HCT116 (cell line): Measurements from ENCODE around the gene UBE2H. TPM values are rescaled to one million over a fixed set of nuclear protein-coding genes. Genes with fewer than 3 reads are reported as not detected.
"Not testable (repeated sequence)": the region's sequence is repeated elsewhere in the genome, so short reads cannot be mapped to it uniquely, and the experiment has no call there.

Experiments used
- ATAC-seq: fragments of 200-7000 bp; cut with Tn5 transposase; 2 replicates; pipeline ENCODE4 v1.9.1; 2020; ENCODE audit warnings: mild to moderate bottlenecking, moderate library complexity
- BruUV-seq: library from RNA; stranded (reverse); fragments of 400-500 nt; replicated peaks from 2 replicates; lab custom pipeline; 2021; lab: Mats Ljungman, UMichigan
- CTCF ChIA-PET: fragments of 300-600 bp; sonication (Branson Sonifier 250); formaldehyde crosslinking; loops from one replicate; lab custom pipeline; 2021; ENCODE audit warnings: antibody characterized with exemption; lab: Charles Lee
- POLR2A ChIA-PET: fragments of 300-600, 350-600 bp; sonication (Branson Sonifier 250); formaldehyde crosslinking; loops from one replicate; lab custom pipeline; 2021; ENCODE audit warnings: antibody characterized with exemption; lab: Charles Lee
- RAD21 ChIA-PET, 2 experiments: fragments of 300-600 bp; sonication (Branson Sonifier 250); formaldehyde crosslinking; loops; one replicate each; lab custom pipeline; 2023; ENCODE audit warnings: low total read pairs in 2 of 2; ENCODE audit not compliant: uncharacterized antibody in 2 of 2, unreplicated experiment in 2 of 2, low non-redundant PET in 1 of 2; lab: Charles Lee
- DNase-seq: peaks from one replicate; pipeline ENCODE4 v3.0.0-alpha.2; 2010; ENCODE audit warnings: low read depth, low spot score
- H2AFZ ChIP-seq: fragments of 200-600 bp; shearing (Covaris generic), sonication (generic); 2 replicates; pipeline ENCODE4 v1.6.1; 2017; ENCODE audit warnings: low read depth, mixed run types, mixed read lengths, antibody characterized with exemption, low read length; ENCODE audit not compliant: poor library complexity, severe bottlenecking
- H3K27ac ChIP-seq: 2 replicates; pipeline ENCODE4 v1.5.1; 2012; ENCODE audit warnings: low read depth, low read length
- H3K27me3 ChIP-seq: fragments of 200-600 bp; sonication (generic); 2 replicates; pipeline ENCODE4 v1.6.1; 2016; ENCODE audit warnings: mixed run types, low read length, mixed read lengths; ENCODE audit not compliant: insufficient read depth
- H3K36me3 ChIP-seq, 2 experiments: fragments of 200-500 bp in 1 of 2; fragments of 200-600 bp in 1 of 2; sonication (Bioruptor generic) in 1 of 2; sonication (generic) in 1 of 2; 2 replicates each; pipeline versions ENCODE4 v1.5.1 to v1.6.1; 2014 to 2016; ENCODE audit warnings: low read length in 2 of 2, inconsistent platforms in 1 of 2, mixed read lengths in 1 of 2, mixed run types in 1 of 2; ENCODE audit not compliant: insufficient read depth in 2 of 2, control insufficient read depth in 1 of 2
- H3K4me1 ChIP-seq, 2 experiments: fragments of 200-600 bp in 1 of 2; sonication (generic) in 1 of 2; 2 replicates each; pipeline versions ENCODE4 v1.5.1 to v1.6.1; 2012 to 2017; ENCODE audit warnings: low read length in 2 of 2, inconsistent platforms in 1 of 2, mild to moderate bottlenecking in 1 of 2, mixed read lengths in 1 of 2, mixed run types in 1 of 2, moderate library complexity in 1 of 2; ENCODE audit not compliant: insufficient read depth in 2 of 2, control insufficient read depth in 1 of 2
- H3K4me2 ChIP-seq: fragments of 200-600 bp; sonication (generic); 2 replicates; pipeline ENCODE4 v1.6.1; 2017; ENCODE audit warnings: mixed run types, low read length, mixed read lengths
- H3K4me3 ChIP-seq, 2 experiments: fragments of 200-600 bp in 1 of 2; sonication (generic) in 1 of 2; replicated peaks in 1 of 2; 2 replicates each; pipeline ENCODE4 v1.5.1; 2011 to 2016; ENCODE audit warnings: low read length in 2 of 2, control low read depth in 1 of 2, low read depth in 1 of 2, mild to moderate bottlenecking in 1 of 2, mixed read lengths in 1 of 2, mixed run types in 1 of 2
- H3K79me2 ChIP-seq: fragments of 200-600 bp; sonication (generic); 2 replicates; pipeline ENCODE4 v1.6.1; 2017; ENCODE audit warnings: mild to moderate bottlenecking, mixed run types, low read length, moderate library complexity, mixed read lengths; ENCODE audit not compliant: insufficient read depth
- H3K9ac ChIP-seq: fragments of 200-600 bp; sonication (generic); 2 replicates; pipeline ENCODE4 v1.6.1; 2016; ENCODE audit warnings: low read length, mixed read lengths
- H3K9me2 ChIP-seq: fragments of 200-600 bp; sonication (generic), shearing (Covaris generic); 2 replicates; pipeline ENCODE4 v1.6.1; 2017; ENCODE audit warnings: mixed run types, mild to moderate bottlenecking, moderate library complexity; ENCODE audit not compliant: insufficient read depth
- H3K9me3 ChIP-seq, 2 experiments: fragments of 200-500 bp in 1 of 2; fragments of 200-600 bp in 1 of 2; sonication (Bioruptor generic) in 1 of 2; sonication (generic) in 1 of 2; 2 replicates each; pipeline ENCODE4 v1.6.1; 2014 to 2017; ENCODE audit warnings: low read length in 2 of 2, mixed read lengths in 2 of 2, inconsistent platforms in 1 of 2, low read depth in 1 of 2, mild to moderate bottlenecking in 1 of 2, mixed run types in 1 of 2, moderate library complexity in 1 of 2; ENCODE audit not compliant: control insufficient read depth in 1 of 2, insufficient read depth in 1 of 2
- H4K20me1 ChIP-seq: fragments of 200-600 bp; sonication (generic), shearing (Covaris generic); 2 replicates; pipeline ENCODE4 v1.6.1; 2017; ENCODE audit warnings: mixed run types, mild to moderate bottlenecking, moderate library complexity; ENCODE audit not compliant: insufficient read depth
- CEBPB ChIP-seq: IDR thresholded peaks from 2 replicates; pipeline ENCODE4 v1.6.1; 2012; ENCODE audit warnings: low read depth
- MAX ChIP-seq: IDR thresholded peaks from 2 replicates; pipeline ENCODE4 v1.6.1; 2012
- POLR2AphosphoS5 ChIP-seq: IDR thresholded peaks from 2 replicates; pipeline ENCODE4 v1.6.1; 2011; ENCODE audit warnings: mild to moderate bottlenecking, low read depth, low read length, moderate library complexity
- REST ChIP-seq: IDR thresholded peaks from 2 replicates; pipeline ENCODE4 v1.6.1; 2012; ENCODE audit warnings: low read depth
- SRF ChIP-seq: IDR thresholded peaks from 2 replicates; pipeline ENCODE4 v1.6.1; 2012; ENCODE audit warnings: low read depth
- ZBTB33 ChIP-seq: IDR thresholded peaks from 2 replicates; pipeline ENCODE4 v1.6.1; 2011; ENCODE audit warnings: mild to moderate bottlenecking, low read length, moderate library complexity; ENCODE audit not compliant: insufficient replicate concordance; ENCODE audit errors: extremely low read depth
- ZFX ChIP-seq: fragments of 450-650 bp; IDR thresholded peaks from 2 replicates; pipeline ENCODE4 v1.6.1; 2017
- ZNF274 ChIP-seq: fragments of 200-500 bp; sonication (Bioruptor generic); IDR thresholded peaks from 2 replicates; pipeline ENCODE4 v1.6.1; 2014; ENCODE audit warnings: mild to moderate bottlenecking, low read depth, low read length, inconsistent platforms
- intact Hi-C: fragments of 100-400 bp; cut with micrococcal nuclease; formaldehyde crosslinking; loops from 2 replicates; pipeline ENCODE4 v1.10.0; 2022
- total RNA-seq: library from RNA; stranded (reverse); gene quantifications from one replicate; pipeline ENCODE4 v1.2.1, GENCODE V29; 2021; ENCODE audit not compliant: unreplicated experiment

Gene UBE2H
- total RNA-seq, 1 experiment from 2014 or later, result 117 TPM

GRCh38 chr7:129827467-129827990, 125.2 kb downstream of the UBE2H start:
- RAD21 ChIA-PET, result no interaction called here
- no peak overlapping the region for H3K9ac ChIP-seq
- TF ChIP-seq ZNF274 (no peak), CEBPB (no peak), REST (no peak), MAX (no peak), POLR2AphosphoS5 (0 out of 2 replicates have a peak, but pooled peaks have one; percentile 2), ZBTB33 (no peak), SRF (no peak), ZFX (no peak)
- H4K20me1 ChIP-seq, result no peaks in the 10 kb centered on the region
- intact Hi-C loops, result loop anchor here (5.0 kb wide), 3 partner anchors 215 to 610 kb away; partner anchors contain the start of gene NRF1
- DNase-seq (no peak), ATAC-seq (no peak)
- POLR2A ChIA-PET, result no interaction called here
- H3K4me3 ChIP-seq, result no peak overlapping the region
- BruUV-seq, result no TSS peak
- H3K9me2 ChIP-seq, result no peaks in the 10 kb centered on the region
- CTCF ChIA-PET, result interaction anchor here (4.4 kb wide), 1 partner anchor 183 kb away, joined by 44 read pairs; no protein-coding TSS in a partner anchor
- H3K9me3 ChIP-seq, result no peaks in the 10 kb centered on the region
- no peaks in the 10 kb centered on the region for H3K79me2 ChIP-seq
- peak overlapping the region; percentile 95 for H3K27ac ChIP-seq
- H2AFZ ChIP-seq, result no peak overlapping the region
- no peaks in the 10 kb centered on the region for H3K36me3 ChIP-seq
- H3K4me2 ChIP-seq, result no peak overlapping the region; the same call in 1 of the 2 replicates
- peaks cover 61 to 77% of the 10 kb centered on the region in 2 experiments for H3K4me1 ChIP-seq
- no peaks in the 10 kb centered on the region for H3K27me3 ChIP-seq

- not testable (repeated sequence) for H3K9ac ChIP-seq
- CTCF ChIA-PET, result interaction anchor here (1.3 to 3.1 kb wide), 2 partner anchors 162 to 484 kb away, joined by 4 to 15 read pairs; no protein-coding TSS in a partner anchor
Measured at GRCh38 chr7:129826895-129827294, 125.9 kb downstream of the UBE2H start.

More at GRCh38 chr7:129826895-129827294, 125.9 kb downstream of the UBE2H start:
- H3K4me1 ChIP-seq, result peaks cover 55 to 71% of the 10 kb centered on the region in 2 experiments
- H3K27ac ChIP-seq, result peak overlapping the region; percentile 95; the same call in 1 of the 2 replicates
- DNase-seq, H3K9me3 ChIP-seq, H4K20me1 ChIP-seq, RAD21 ChIA-PET, H2AFZ ChIP-seq, BruUV-seq, H3K27me3 ChIP-seq, H3K36me3 ChIP-seq, POLR2A ChIA-PET, H3K4me3 ChIP-seq, H3K79me2 ChIP-seq, ATAC-seq, H3K4me2 ChIP-seq, H3K9me2 ChIP-seq: not testable (repeated sequence)
- intact Hi-C loops, result loop anchor here (5.0 kb wide), 3 partner anchors 215 to 610 kb away; partner anchors contain the start of gene NRF1
